NCI-H2081 (cell line): ENCODE results near the gene TERB2.
"Not testable (repeated sequence)": the region's sequence is repeated elsewhere in the genome, so short reads cannot be mapped to it uniquely, and the experiment has no call there.

Experiments used
- DNase-seq, 2 experiments: peaks; one replicate each; lab custom pipeline; 2025; lab: John Stamatoyannopoulos, UW

The TERB2 gene

DNA sequence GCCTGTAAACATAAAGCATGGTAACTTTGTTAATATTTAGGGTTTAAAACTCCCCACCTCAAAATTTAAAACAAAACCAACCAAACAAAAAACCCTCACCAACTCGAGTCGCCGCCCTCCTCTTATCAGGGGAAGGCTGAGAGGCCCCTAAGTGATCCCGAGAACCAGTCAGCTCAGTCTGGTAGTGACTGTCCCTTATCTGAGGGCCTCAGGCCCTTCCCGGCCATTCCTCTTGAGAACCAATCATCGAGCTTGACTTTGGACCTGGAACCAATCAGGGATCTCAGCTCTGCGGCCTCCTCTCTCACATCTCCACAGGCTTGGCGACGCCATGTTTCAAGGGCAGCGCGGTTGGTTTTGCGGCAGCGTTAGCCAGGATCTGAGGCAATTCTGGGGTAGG, at the start of gene TERB2:
TSS of gene TERB2 (plus strand) at position 300 of the 400 bp plus-strand sequence. CDS start at position 332, 32 bp downstream.
- DNase-seq = no peak

GRCh38 chr15:44909423-44909822, 47.1 kb upstream of the TERB2 start:
- no peak for DNase-seq

DNA sequence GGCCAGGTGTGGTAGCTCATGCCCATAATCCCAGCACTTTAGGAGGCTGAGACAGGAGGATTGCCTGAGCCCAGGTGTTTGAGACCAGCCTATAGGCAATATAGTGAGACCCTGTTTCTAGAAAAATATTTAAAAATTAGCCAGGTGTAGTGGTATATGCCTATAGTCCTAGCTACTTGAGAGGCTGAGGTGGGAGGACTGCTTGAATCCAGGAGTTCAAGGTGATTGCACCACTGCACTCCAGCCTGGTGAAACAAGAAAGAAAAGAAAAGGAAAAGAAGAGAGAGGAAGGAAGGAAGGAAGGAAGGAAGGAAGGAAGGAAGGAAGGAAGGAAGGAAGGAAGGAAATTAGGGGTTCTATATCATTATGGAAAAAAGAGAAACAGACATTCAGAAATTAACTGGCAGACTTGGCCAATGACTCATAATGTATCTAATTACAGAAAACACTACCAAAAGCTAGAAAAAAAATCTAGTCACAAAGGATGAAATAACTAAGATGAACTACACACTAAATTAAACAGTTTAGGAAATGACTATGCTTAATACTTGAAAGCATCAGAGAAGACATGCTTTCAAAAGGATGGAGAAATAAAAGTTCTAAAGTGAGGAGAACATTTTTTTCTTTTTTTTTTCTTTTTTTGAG, 45.4 kb upstream of the TERB2 start:
- DNase-seq = no peak

GRCh38 chr15:44912186-44912585, 44.3 kb upstream of the TERB2 start:
- not testable (repeated sequence) for DNase-seq

GRCh38 chr15:44912974-44913448, 43.5 kb upstream of the TERB2 start:
- not testable (repeated sequence) for DNase-seq

GRCh38 chr15:44918136-44918535, 38.4 kb upstream of the TERB2 start:
- DNase-seq = no peak

- DNase-seq = not testable (repeated sequence)
Observed at GRCh38 chr15:44928658-44929057, 27.8 kb upstream of the TERB2 start.

DNA sequence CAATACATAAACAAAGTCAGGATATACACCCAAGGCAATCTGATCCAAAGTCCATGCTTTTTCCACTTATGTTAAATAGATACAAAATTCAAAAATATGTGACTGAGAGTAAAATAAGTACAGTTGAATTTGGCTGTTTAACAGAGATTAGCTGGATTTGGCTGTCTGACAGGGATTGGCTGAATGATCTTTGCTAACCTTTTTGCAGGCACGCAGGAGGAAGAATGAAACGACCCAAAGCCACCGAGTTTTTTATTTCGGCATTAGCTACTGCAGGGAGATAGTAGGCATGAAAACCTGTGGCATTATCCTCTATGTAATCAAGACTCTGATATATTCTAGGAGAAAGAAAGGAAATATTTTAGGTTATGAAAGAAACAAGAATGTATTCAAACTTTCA, 26.2 kb upstream of the TERB2 start:
- not testable (repeated sequence) for DNase-seq

DNA sequence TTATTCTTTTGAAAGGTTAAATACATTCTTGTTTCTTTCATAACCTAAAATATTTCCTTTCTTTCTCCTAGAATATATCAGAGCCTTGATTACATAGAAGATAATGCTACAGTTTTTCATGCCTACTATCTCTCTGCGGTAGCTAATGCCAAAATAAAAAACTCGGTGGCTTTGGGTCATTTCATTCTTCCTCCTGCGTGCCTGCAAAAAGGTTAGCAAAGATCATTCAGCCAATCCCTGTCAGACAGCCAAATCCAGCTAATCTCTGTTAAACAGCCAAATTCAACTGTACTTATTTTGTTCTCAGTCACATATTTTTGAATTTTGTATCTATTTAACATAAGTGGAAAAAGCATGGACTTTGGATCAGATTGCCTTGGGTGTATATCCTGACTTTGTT, 1.8 kb downstream of the TERB2 start:
- DNase-seq = not testable (repeated sequence)

- no peak for DNase-seq
Observed at GRCh38 chr15:44968475-44968874, 12.0 kb downstream of the TERB2 start.

DNA sequence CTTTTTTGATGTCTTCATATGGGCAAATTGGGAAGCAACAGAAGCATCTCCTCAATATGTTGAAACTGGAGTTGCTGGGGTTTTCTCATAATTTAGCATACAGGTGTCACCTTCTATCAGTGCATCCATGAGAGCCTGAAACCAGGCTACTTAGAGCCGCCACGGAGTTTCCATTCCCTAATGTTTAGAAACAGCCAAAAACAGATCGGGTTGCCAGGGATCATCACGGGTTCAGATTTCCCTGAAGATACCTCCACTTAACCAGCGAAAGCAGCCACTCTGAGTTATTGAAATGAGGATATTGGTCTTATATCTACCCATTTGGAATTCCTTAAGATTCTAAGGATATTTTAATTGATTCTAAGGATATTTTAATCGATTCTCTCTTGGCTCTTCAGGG, 14.5 kb downstream of the TERB2 start:
- DNase-seq = no peak

DNA sequence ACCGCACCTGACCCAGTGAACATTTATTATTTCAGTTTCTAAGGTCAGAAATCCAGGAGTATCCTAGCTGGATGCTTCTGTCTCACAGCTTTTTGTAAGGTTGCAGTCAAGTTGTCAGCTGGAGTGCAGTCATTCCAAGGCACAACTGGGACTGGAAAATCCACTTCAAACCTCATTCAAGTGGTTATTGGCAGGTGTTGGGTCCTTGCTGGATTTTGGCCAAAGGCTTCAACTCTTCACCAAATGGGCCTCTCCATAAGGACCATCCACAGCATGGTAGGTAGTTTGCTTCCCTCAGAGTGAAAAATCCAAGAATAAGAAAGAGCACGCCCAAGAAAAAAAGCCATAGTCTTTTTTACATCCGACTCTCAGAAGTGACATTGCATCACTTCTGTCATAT, 19.7 kb downstream of the TERB2 start:
- DNase-seq = not testable (repeated sequence)

- DNase-seq = peak in 1 of 2 experiments; percentile 13
Observed at GRCh38 chr15:44977781-44978180, 21.3 kb downstream of the TERB2 start.

- DNase-seq = not testable (repeated sequence)
Observed at GRCh38 chr15:44979617-44980339, 23.3 kb downstream of the TERB2 start.

DNA sequence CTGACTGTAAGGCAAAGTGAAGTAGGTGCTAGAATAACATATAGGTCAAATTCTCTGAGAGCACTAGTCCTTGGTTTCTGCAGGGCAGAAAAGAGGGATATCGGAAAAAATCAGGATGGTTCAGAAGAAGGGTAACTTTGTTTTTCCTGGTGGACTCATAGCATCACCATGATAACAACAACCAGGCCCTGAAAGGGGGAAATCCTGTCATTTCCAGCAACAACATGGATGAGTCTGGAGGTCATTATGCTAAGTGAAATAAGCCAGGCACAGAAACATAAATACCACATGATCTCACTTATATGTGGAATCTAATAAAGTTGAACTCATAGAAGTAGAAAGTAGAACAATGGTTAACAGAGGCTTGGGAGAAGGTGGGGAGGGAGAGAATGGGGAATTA, 27.7 kb downstream of the TERB2 start:
- DNase-seq = not testable (repeated sequence)

GRCh38 chr15:44986346-44987055, 30.0 kb downstream of the TERB2 start:
- DNase-seq = not testable (repeated sequence)

DNA sequence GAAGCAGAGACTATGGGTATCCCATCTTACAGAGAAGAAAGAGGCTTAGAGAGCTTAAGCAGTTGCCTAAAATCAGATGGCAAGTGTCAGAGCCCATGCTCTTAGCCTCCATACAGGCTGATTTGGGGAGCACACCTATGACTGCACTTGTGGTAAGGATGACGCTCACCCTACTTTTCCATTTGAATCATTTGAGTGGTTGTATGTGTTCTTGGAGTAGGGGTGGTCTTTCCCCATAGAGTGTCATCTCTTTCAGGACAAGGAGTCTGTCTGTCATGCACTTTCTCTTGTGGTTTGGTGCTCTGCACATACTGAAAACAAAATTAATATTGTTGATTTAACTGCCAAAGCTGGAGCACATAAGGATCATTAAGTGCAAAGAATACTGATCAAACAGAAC, 31.2 kb downstream of the TERB2 start:
- DNase-seq = not testable (repeated sequence)

- DNase-seq = not testable (repeated sequence)
Observed at GRCh38 chr15:44988184-44988869, 31.8 kb downstream of the TERB2 start.

DNA sequence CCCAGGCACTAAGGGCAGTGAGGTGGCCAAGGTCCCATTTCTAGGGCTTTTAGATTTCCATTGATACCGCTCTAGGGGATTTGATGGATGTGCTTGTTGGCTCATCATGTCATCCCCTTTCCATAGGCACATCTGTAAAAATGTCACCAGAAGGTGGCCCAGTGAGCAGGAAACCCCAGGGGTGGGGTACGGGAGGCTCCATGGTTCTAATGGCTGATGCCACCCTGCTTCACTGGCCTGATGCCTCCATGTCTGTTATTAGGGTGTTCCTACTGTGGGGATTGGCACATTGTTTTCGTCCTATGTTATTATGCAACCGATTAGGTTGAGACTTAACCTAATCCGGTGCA, 32.4 kb downstream of the TERB2 start:
- not testable (repeated sequence) for DNase-seq

GRCh38 chr15:44997632-44998031, 41.1 kb downstream of the TERB2 start:
- DNase-seq = not testable (repeated sequence)

GRCh38 chr15:44999105-44999504, 42.6 kb downstream of the TERB2 start:
- no peak for DNase-seq

GRCh38 chr15:45001180-45001579, 44.7 kb downstream of the TERB2 start:
- DNase-seq = not testable (repeated sequence)
